Thyroid gland (tissue), 4 donors: ENCODE measurements around the gene AFM.

ENCODE experiments used
- CTCF ChIP-seq, 6 experiments: fragments of 200-600 bp in 3 of 6; fragments of 450-650 bp in 3 of 6; sonication (generic) in 3 of 6; IDR thresholded peaks; one replicate each; pipeline ENCODE4 v1.5.1; 2016 to 2019; ENCODE audit warnings: antibody characterized with exemption in 6 of 6, mild to moderate bottlenecking in 2 of 6, inconsistent platforms in 1 of 6, moderate library complexity in 1 of 6
- POLR2A ChIP-seq, 2 donors: fragments of 450-650 bp; IDR thresholded peaks; one replicate each; pipeline ENCODE4 v1.6.1; 2017; ENCODE audit warnings: antibody characterized with exemption in 2 of 2, mild to moderate bottlenecking in 2 of 2, moderate library complexity in 1 of 2

GRCh38 chr4:73456177-73457022 is 25.1 kb upstream of the AFM start:
- TF ChIP-seq CTCF (IDR thresholded peaks at IDR 0.05) (no peak), POLR2A (IDR thresholded peaks at IDR 0.05) (no peak)
